GM23338 (cell line): ENCODE measurements around the gene NFYA. TPM values are rescaled to one million over a fixed set of nuclear protein-coding genes. Genes with fewer than 3 reads are reported as not detected.

ENCODE experiments used
- ATAC-seq: fragments of 200-7000 bp; cut with Tn5 transposase; 3 replicates; pipeline ENCODE4 v1.9.1; 2020
- DNase-seq: peaks from one replicate; pipeline ENCODE4 v3.0.0-alpha.2; 2015; ENCODE audit warnings: low spot score
- H2AFZ ChIP-seq: fragments of 200-600 bp; sonication (generic); 2 replicates; pipeline ENCODE4 v1.8.0; 2016; ENCODE audit warnings: antibody characterized with exemption, mild to moderate bottlenecking, moderate library complexity
- H3F3A ChIP-seq: fragments of 200-600 bp; sonication (generic); replicated peaks from 2 replicates; pipeline ENCODE4 v1.8.0; 2017; ENCODE audit warnings: antibody characterized with exemption, mixed run types, low read depth
- H3K27ac ChIP-seq: fragments of 200-600 bp; sonication (generic); 2 replicates; pipeline ENCODE4 v1.6.1; 2016; ENCODE audit warnings: low read depth
- H3K27me3 ChIP-seq: fragments of 200-600 bp; sonication (generic); 2 replicates; pipeline ENCODE4 v1.8.0; 2016; ENCODE audit warnings: mild to moderate bottlenecking, mixed run types, moderate library complexity; ENCODE audit not compliant: insufficient read depth
- H3K36me3 ChIP-seq: fragments of 200-600 bp; sonication (generic); 2 replicates; pipeline ENCODE4 v1.8.0; 2016; ENCODE audit warnings: mild to moderate bottlenecking; ENCODE audit not compliant: insufficient read depth
- H3K4me1 ChIP-seq: fragments of 200-600 bp; sonication (generic); 2 replicates; pipeline ENCODE4 v1.8.0; 2016; ENCODE audit warnings: mild to moderate bottlenecking, moderate library complexity; ENCODE audit not compliant: insufficient read depth
- H3K4me2 ChIP-seq: fragments of 200-600 bp; sonication (generic); 2 replicates; pipeline ENCODE4 v1.7.1; 2017; ENCODE audit warnings: mixed run types
- H3K4me3 ChIP-seq: fragments of 200-600 bp; sonication (generic); 2 replicates; pipeline ENCODE4 v1.6.1; 2016; ENCODE audit warnings: mixed run types
- H3K79me2 ChIP-seq: fragments of 200-600 bp; sonication (generic); replicated peaks from 2 replicates; pipeline ENCODE4 v1.8.0; 2017; ENCODE audit warnings: mild to moderate bottlenecking; ENCODE audit not compliant: insufficient read depth
- H3K9me2 ChIP-seq: fragments of 200-600 bp; sonication (generic); 2 replicates; pipeline ENCODE4 v1.8.0; 2017; ENCODE audit not compliant: insufficient read depth
- H4K20me1 ChIP-seq: fragments of 200-600 bp; sonication (generic); replicated peaks from 2 replicates; pipeline ENCODE4 v1.8.0; 2017; ENCODE audit warnings: mild to moderate bottlenecking; ENCODE audit not compliant: insufficient read depth
- H3K27ac Mint-ChIP-seq: 2 replicates; pipeline ENCODE4 v1.8.0; 2020; ENCODE audit warnings: inconsistent platforms, mild to moderate bottlenecking, moderate library complexity, mixed read lengths
- H3K27me3 Mint-ChIP-seq: 3 replicates; pipeline ENCODE4 v1.8.0; 2022; ENCODE audit warnings: low read depth, mild to moderate bottlenecking, moderate library complexity, mixed read lengths, inconsistent platforms; ENCODE audit not compliant: insufficient read depth, poor library complexity
- H3K36me3 Mint-ChIP-seq: 3 replicates; pipeline ENCODE4 v1.8.0; 2021; ENCODE audit warnings: low read depth, mild to moderate bottlenecking, inconsistent platforms, moderate library complexity, mixed read lengths
- H3K4me1 Mint-ChIP-seq: 3 replicates; pipeline ENCODE4 v1.8.0; 2020; ENCODE audit warnings: mild to moderate bottlenecking, inconsistent platforms, mixed read lengths
- H3K4me3 Mint-ChIP-seq: 3 replicates; pipeline ENCODE4 v1.8.0; 2021; ENCODE audit warnings: moderate library complexity, mild to moderate bottlenecking, inconsistent platforms, mixed read lengths
- H3K9me3 Mint-ChIP-seq: 3 replicates; pipeline ENCODE4 v1.8.0; 2020; ENCODE audit warnings: moderate library complexity, mild to moderate bottlenecking, inconsistent platforms, mixed read lengths
- CREB1 ChIP-seq: fragments of 250-450 bp; sonication (Bioruptor Pico); IDR thresholded peaks from 2 replicates; pipeline ENCODE4 v1.5.0; 2020; ENCODE audit warnings: low read depth, mild to moderate bottlenecking, moderate library complexity
- CTCF ChIP-seq, 2 experiments: fragments of 200-600 bp in 1 of 2; sonication (generic) in 1 of 2; conservative IDR thresholded peaks; 2 replicates each; pipeline versions ENCODE4 v1.5.1 to v1.6.1; 2016 to 2017; ENCODE audit warnings: antibody characterized with exemption in 2 of 2, low read depth in 2 of 2, mild to moderate bottlenecking in 2 of 2, moderate library complexity in 1 of 2
- ETS1 ChIP-seq: IDR thresholded peaks from 2 replicates; pipeline ENCODE4 v1.6.1; 2016; ENCODE audit warnings: antibody characterized with exemption
- EZH2 ChIP-seq: fragments of 200-600 bp; sonication (generic); IDR thresholded peaks from one replicate; pipeline ENCODE4 v1.8.0; 2017; ENCODE audit warnings: antibody characterized with exemption, mild to moderate bottlenecking, low read depth; ENCODE audit not compliant: unreplicated experiment
- EZH2phosphoT487 ChIP-seq: fragments of 200-600 bp; sonication (generic); IDR thresholded peaks from one replicate; pipeline ENCODE4 v1.8.1; 2018; ENCODE audit warnings: antibody characterized with exemption; ENCODE audit not compliant: unreplicated experiment
- JUNB ChIP-seq: IDR thresholded peaks from one replicate; pipeline ENCODE4 v1.6.1; 2016; ENCODE audit warnings: antibody characterized with exemption; ENCODE audit not compliant: unreplicated experiment
- NANOG ChIP-seq: IDR thresholded peaks from 2 replicates; pipeline ENCODE4 v1.6.1; 2016; ENCODE audit warnings: antibody characterized with exemption, borderline replicate concordance
- REST ChIP-seq: IDR thresholded peaks from one replicate; pipeline ENCODE4 v1.6.1; 2018; ENCODE audit warnings: antibody characterized with exemption; ENCODE audit not compliant: unreplicated experiment
- STAT1 ChIP-seq: IDR thresholded peaks from one replicate; pipeline ENCODE4 v1.6.1; 2016; ENCODE audit warnings: antibody characterized with exemption; ENCODE audit not compliant: unreplicated experiment
- ZNF114 ChIP-seq: fragments of 250-450 bp; sonication (Bioruptor Pico); IDR thresholded peaks from 2 replicates; pipeline ENCODE4 v1.5.0; 2020; ENCODE audit warnings: mild to moderate bottlenecking, moderate library complexity
- ZNF331 ChIP-seq: fragments of 250-450 bp; sonication (Bioruptor Pico); IDR thresholded peaks from 2 replicates; pipeline ENCODE4 v1.5.0; 2020; ENCODE audit warnings: low read depth, mild to moderate bottlenecking, moderate library complexity
- polyA plus RNA-seq: library from polyadenylated mRNA; unstranded; fragments of >200 nt; fragmentation: Nextera tagmentation; extraction: Ambion mirVana; gene quantifications from 2 replicates; pipeline ENCODE4 v1.2.1, GENCODE V29; 2016
- total RNA-seq: library from RNA; depleted of rRNA; stranded (reverse); fragments of >200 nt; shearing (Covaris generic); gene quantifications from 2 replicates; pipeline ENCODE4 v1.2.3, GENCODE V29; 2014

NFYA gene
- total and polyA plus RNA-seq, 2 experiments from 2014 or later: 10.8 to 39.1 TPM

DNA sequence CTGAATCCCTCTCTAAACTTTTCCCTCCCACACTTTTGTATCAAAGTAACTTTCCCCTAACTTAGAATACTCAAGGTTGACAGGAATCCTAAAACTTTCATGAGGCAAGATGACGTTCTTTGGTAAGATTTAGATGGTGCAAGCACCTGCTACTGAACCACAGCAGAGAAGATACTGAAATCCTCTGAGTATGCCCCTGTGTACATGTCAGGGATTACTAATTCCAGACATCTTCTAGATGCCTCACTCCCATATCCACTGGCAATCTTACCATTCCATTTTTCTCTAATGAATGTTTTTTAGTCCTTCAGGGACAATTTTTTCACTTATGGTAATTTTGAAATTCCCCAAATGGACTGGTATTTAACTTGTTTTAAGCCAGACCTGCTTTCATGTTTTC lies 10.7 kb upstream of the NFYA start (continued):
- TF ChIP-seq CTCF (conservative IDR thresholded peaks at IDR 0.05; ENCODE audit: low read depth in 2 of 2) (no peak), EZH2 (no peak), ZNF114 (no peak), STAT1 (no peak), ZNF331 (CRISPR knock-in tag) (no peak), EZH2phosphoT487 (no peak), JUNB (no peak), ETS1 (no peak), REST (no peak)

DNA sequence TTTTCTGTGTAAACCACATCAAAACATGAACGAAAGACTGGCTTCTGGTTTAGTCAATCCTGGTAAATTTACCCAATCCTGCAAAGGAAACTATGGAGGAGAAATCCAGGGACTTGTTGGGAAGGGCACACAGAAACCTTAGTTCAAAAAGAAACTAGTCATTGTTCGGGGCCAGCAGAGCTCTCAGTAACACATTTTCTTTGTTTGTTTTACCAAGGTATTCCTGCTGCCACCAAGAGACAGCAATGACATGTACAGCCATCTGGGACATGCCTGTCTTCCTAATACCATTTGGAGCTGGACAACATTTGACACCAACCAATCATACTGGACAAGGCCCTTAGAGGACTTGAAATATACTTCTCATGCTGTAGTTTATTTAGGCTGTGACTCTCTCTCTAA lies 8.9 kb upstream of the NFYA start:
- H3K36me3 ChIP-seq: peaks cover 16% of the 10 kb centered on the region; the same call in 1 of the 2 replicates

More for the DNA sequence above, 8.9 kb upstream of the NFYA start:
- Histone ChIP-seq H2AFZ (no peak overlapping the region), H3K79me2 (no peaks in the 10 kb centered on the region), H3K4me3 (no peak overlapping the region), H3K9me2 (no peaks in the 10 kb centered on the region; the same call in 1 of the 2 replicates), H3K4me1 (no peaks in the 10 kb centered on the region), H3K4me2 (no peak overlapping the region), H3K27ac (no peak overlapping the region), H3F3A (no peaks in the 10 kb centered on the region), H3K27me3 (no peaks in the 10 kb centered on the region), H4K20me1 (no peaks in the 10 kb centered on the region)
- H3K4me3 Mint-ChIP-seq: no peak overlapping the region
- H3K9me3 Mint-ChIP-seq: no peaks in the 10 kb centered on the region
- H3K27ac Mint-ChIP-seq: no peak overlapping the region
- DNase-seq (no peak), ATAC-seq (no peak)
- H3K27me3 Mint-ChIP-seq: no peaks in the 10 kb centered on the region
- H3K4me1 Mint-ChIP-seq: peaks cover 7% of the 10 kb centered on the region
- no peak for TF ChIP-seq EZH2
- TF ChIP-seq ZNF114: no peak
- TF ChIP-seq REST: no peak
- TF ChIP-seq CREB1: no peak
- TF ChIP-seq JUNB: no peak
- no peak for TF ChIP-seq STAT1
- TF ChIP-seq ETS1: no peak
- no peak for TF ChIP-seq NANOG
- H3K36me3 Mint-ChIP-seq: peaks cover 38% of the 10 kb centered on the region
